ENCODE data around the gene USP34.

GRCh38 chr2:61338447-61338846 is 132.4 kb downstream of the USP34 start:
- TF ChIP-seq, protein P1, sequence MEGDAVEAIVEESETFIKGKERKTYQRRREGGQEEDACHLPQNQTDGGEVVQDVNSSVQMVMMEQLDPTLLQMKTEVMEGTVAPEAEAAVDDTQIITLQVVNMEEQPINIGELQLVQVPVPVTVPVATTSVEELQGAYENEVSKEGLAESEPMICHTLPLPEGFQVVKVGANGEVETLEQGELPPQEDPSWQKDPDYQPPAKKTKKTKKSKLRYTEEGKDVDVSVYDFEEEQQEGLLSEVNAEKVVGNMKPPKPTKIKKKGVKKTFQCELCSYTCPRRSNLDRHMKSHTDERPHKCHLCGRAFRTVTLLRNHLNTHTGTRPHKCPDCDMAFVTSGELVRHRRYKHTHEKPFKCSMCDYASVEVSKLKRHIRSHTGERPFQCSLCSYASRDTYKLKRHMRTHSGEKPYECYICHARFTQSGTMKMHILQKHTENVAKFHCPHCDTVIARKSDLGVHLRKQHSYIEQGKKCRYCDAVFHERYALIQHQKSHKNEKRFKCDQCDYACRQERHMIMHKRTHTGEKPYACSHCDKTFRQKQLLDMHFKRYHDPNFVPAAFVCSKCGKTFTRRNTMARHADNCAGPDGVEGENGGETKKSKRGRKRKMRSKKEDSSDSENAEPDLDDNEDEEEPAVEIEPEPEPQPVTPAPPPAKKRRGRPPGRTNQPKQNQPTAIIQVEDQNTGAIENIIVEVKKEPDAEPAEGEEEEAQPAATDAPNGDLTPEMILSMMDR (IDR thresholded peaks at IDR 0.05 in 2 of 3, conservative IDR thresholded peaks at IDR 0.05 in 1 of 3; ENCODE audit: borderline replicate concordance in 1 of 3, insufficient read depth in 1 of 3, low read depth in 2 of 3, low read length in 2 of 3), result no peak
- TF ChIP-seq ATF3 (IDR thresholded peaks at IDR 0.05) (no peak), POLR2A (IDR thresholded peaks at IDR 0.05; ENCODE audit: borderline replicate concordance, extremely low read depth, insufficient read depth, insufficient read length) (no peak), EZH2 (IDR thresholded peaks at IDR 0.05) (no peak), CBX3 (IDR thresholded peaks at IDR 0.05; ENCODE audit: low read depth) (no peak), CEBPB (IDR thresholded peaks at IDR 0.05; ENCODE audit: low read depth) (no peak), SIN3A (IDR thresholded peaks at IDR 0.05; ENCODE audit: low read depth) (no peak), YY1 (IDR thresholded peaks at IDR 0.05; ENCODE audit: extremely low read depth, insufficient replicate concordance, low read depth, low read length) (no peak), JUND (IDR thresholded peaks at IDR 0.05) (no peak), SRF (IDR thresholded peaks at IDR 0.05; ENCODE audit: low read depth) (no peak), TCF7L2 (IDR thresholded peaks at IDR 0.05; ENCODE audit: borderline replicate concordance, extremely low read depth, insufficient read depth, insufficient read length) (no peak), POLR2AphosphoS5 (IDR thresholded peaks at IDR 0.05; ENCODE audit: low read depth, low read length) (no peak), ZFX (IDR thresholded peaks at IDR 0.05) (no peak)
- TF ChIP-seq, protein P2, sequence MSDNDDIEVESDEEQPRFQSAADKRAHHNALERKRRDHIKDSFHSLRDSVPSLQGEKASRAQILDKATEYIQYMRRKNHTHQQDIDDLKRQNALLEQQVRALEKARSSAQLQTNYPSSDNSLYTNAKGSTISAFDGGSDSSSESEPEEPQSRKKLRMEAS (IDR thresholded peaks at IDR 0.05), result no peak

Measured in HCT116 (cell line).